CD4-positive, alpha-beta T cell treated with Interleukin-15 for 1 hour (primary cell): ENCODE measurements around the gene CSAD.
"Not testable (repeated sequence)": the region's sequence is repeated elsewhere in the genome, so short reads cannot be mapped to it uniquely, and the experiment has no call there.

Experiments used
- DNase-seq: peaks from one replicate; pipeline ENCODE4 v3.0.0-alpha.2; 2020

CSAD gene

GRCh38 chr12:53177447-53177846, 3.3 kb downstream of the CSAD start:
- DNase-seq, result not testable (repeated sequence)

- no peak for DNase-seq
These were observed 4.0 kb downstream of the CSAD start for GRCh38 chr12:53176750-53177149.

GRCh38 chr12:53174881-53175491, 5.7 kb downstream of the CSAD start:
- DNase-seq, result no peak

GRCh38 chr12:53173085-53173715, 7.5 kb downstream of the CSAD start:
- no peak for DNase-seq

GRCh38 chr12:53172352-53172751, 8.4 kb downstream of the CSAD start:
- no peak for DNase-seq

GRCh38 chr12:53171725-53172329, 8.9 kb downstream of the CSAD start:
- no peak for DNase-seq

- no peak for DNase-seq
These were observed 9.6 kb downstream of the CSAD start for GRCh38 chr12:53170876-53171724.

- DNase-seq, result no peak
These were observed 10.5 kb downstream of the CSAD start for GRCh38 chr12:53170215-53170614.

- no peak for DNase-seq
These were observed 11.1 kb downstream of the CSAD start for GRCh38 chr12:53169644-53170043.

- no peak for DNase-seq
These were observed 13.9 kb downstream of the CSAD start for GRCh38 chr12:53166837-53167236.

GRCh38 chr12:53163008-53163407, 17.7 kb downstream of the CSAD start:
- DNase-seq, result not testable (repeated sequence)

- no peak for DNase-seq
These were observed 19.4 kb downstream of the CSAD start for GRCh38 chr12:53161119-53161911.

- no peak for DNase-seq
These were observed 20.1 kb downstream of the CSAD start for GRCh38 chr12:53160673-53161072.

GRCh38 chr12:53160000-53160399, 20.7 kb downstream of the CSAD start:
- no peak for DNase-seq

- DNase-seq, result peak; percentile 85
These were observed 21.4 kb downstream of the CSAD start for GRCh38 chr12:53159195-53159839.

- no peak for DNase-seq
These were observed 28.3 kb downstream of the CSAD start for GRCh38 chr12:53152390-53152789.

- no peak for DNase-seq
These were observed 29.7 kb downstream of the CSAD start for GRCh38 chr12:53151039-53151438.

- no peak for DNase-seq
These were observed 33.1 kb downstream of the CSAD start for GRCh38 chr12:53147653-53148052.

GRCh38 chr12:53147181-53147580, 33.5 kb downstream of the CSAD start:
- DNase-seq, result no peak

GRCh38 chr12:53145383-53146260, 35.1 kb downstream of the CSAD start:
- DNase-seq, result no peak

GRCh38 chr12:53143355-53143754, 37.4 kb downstream of the CSAD start:
- no peak for DNase-seq
